HG02588 (cell line): ENCODE measurements around the gene SVEP1.
"Not testable (repeated sequence)": the region's sequence is repeated elsewhere in the genome, so short reads cannot be mapped to it uniquely, and the experiment has no call there.

ENCODE experiments used
- ATAC-seq: cut with Tn5 transposase; IDR thresholded peaks from one replicate; pipeline ENCODE4 v1.9.1; 2021; ENCODE audit warnings: mild to moderate bottlenecking, moderate library complexity; ENCODE audit not compliant: unreplicated experiment

The SVEP1 gene

DNA sequence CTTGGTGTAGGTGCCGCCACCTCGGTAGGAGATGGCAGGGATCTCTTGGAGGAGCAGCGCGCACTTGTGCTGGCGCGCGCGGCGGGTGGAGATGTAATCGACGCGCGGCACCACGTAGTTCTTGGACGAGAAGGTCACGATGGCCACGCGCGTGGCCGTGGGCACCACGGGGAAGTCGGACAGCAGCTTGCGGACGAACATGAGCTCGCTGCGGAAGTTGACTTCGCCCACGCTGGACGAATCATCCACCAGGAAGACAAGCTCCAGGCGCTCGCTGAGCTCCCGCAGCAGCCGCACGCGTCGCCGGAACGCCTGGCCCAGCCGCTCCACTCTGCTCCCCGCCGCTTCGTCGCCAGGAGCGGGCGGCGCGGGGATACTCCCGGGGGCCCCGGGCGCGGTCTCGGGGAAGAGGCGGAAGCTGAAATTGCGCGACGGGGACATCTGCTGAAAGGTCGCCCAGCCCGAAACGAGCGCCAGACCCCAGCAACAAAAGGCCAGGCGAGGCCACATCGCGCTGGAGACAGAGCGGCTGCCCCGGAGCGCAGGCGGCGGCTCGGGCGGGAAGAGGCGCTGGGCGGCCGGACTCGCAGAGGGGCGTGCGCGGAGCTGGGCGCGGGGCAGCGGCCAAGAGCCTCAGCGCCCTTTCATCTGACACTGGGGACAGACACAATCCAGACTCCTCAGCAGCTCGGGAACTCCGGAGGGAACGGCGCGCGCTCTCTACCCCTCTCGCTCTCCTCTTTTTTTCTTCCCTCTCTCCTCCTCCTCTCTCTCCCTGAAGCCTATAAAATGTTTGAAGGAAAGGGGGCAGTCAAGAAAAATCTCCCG, at the start of gene SVEP1:
TSS of gene SVEP1 (minus strand) at position 708 of the 828 bp plus-strand sequence. CDS start at position 510, 198 bp downstream.
- ATAC-seq = no peak

DNA sequence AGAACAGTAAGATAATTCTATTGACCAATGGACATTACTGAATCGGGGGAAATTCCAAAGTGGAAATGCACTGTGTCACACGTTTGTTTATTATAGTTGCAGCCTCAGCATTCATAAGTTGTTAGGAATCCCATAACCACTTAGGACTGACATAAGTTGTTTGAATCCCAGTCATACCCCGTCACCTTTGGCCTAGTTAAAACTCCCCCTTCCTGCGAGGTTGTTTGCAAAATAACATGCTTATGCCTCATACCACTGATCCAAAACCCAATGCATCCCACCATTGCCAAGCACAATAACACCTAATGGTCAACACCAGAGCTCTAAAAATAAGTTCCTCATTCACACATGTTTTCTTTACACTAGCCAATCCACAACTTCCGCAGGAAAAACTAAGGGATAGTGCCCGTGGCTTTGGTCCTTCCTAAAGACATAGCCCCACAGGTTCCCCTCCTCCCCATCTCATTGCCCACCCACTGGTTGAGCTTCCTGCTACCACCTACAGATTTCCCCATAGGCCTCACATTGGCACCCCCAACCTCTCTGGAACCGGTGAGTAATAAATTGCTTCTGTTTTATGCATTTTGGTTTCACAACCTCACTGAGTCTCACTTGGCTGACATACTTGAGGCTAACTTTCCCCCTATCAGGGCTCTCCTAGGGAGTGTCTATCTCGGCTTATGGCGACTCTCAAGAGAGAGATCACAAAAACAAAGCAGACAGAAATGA, 46.7 kb upstream of the SVEP1 start:
- ATAC-seq = peak; percentile 95

DNA sequence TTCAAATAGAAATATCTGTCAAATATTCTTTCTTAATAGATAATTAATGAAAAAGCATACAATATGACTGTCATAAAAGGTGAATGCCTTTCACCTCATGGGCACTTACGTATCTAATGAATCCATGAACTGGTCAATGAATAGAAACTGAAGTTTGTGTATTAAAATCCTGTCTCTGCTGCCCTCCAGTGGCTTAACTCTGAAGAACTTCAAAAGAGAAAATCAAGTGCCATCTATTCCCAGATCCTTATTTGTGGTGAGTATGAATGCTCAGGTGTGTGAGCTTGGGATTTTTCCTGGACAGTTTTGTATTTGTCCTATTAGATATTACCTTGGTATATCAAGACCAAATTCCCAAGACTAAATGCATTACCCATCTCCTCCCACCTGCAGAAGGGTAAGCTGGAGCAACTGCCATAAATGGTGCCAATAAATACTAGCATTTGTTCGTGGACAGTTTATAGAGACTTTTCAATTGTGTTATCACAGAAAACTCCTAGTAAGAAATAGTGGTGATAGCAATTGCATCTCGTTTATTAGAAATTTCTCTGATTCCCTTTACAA, 44.0 kb upstream of the SVEP1 start:
- peak; percentile 45 for ATAC-seq

DNA sequence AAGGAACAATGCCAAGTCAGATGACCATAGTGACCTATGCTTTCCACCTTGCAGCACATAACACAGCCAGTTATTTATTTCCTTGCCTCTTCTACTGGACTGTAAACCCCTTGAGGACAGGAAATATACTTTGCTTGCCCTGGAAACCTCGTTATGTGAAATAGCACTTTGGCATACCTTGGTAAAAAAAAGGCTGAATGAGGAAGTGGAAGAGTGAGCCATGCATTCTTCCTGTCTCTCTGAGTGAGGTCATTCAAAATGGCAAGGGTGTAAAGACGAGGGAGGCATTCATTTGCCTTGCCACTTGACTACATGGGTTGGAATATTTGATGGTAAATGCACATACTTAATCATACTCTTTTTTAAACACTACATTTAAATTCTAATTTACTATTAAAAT, 42.8 kb upstream of the SVEP1 start:
- no peak for ATAC-seq

DNA sequence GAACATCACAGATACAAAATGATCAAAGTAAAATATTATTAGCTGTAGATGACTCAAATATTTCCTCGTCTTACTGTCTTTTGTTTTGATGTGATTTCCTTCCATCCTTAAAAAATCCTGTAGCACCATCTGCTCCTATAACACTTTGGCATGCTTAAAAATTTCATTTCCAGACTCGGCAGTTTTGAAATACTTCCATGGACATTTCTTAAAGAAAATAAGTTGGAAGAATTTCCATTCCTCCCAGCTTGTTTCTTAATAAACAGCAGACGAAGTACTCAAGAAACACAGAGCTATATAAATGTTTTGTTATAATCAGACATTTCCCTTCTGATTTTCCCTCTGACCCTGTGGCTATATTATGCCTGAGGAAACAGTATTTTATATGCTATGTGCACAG, 41.2 kb upstream of the SVEP1 start:
- no peak for ATAC-seq

DNA sequence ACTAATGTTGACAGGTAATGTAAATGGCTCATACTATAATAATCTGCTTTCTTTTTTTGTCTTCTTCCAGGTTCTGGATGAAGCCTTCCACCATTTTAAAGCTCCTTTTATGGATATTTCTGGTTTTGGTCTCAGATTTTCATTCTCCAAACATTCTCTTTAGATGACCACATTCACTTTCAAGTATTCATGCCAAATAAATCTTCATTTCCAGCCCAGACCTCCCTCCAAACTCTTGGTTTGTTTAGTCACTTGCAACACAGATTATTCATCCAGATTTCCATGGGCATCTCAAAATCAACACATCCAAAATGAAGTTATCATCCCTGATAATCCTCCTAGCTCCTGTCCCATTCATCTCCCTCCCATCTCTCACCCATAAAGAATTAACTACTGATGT, 40.3 kb upstream of the SVEP1 start:
- no peak for ATAC-seq

DNA sequence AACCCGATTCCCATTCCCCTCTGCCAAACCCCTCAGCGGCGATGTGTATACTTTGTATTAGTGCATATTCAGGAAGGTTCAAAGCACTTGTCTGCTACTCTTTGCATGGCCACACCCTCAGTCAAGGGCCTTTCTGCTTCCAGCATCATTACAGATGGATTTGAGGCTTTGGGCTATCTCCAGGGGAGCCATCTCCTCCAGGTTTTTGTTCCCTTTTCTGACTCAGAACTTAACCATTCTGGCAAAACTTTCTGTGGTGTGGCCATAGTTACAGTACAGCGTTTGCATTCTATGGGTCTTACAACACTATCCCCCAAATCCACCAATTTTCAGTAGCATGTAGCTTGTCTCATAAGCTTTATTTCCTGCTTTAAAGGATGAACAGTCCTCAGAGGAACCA, 36.0 kb upstream of the SVEP1 start:
- ATAC-seq = no peak

DNA sequence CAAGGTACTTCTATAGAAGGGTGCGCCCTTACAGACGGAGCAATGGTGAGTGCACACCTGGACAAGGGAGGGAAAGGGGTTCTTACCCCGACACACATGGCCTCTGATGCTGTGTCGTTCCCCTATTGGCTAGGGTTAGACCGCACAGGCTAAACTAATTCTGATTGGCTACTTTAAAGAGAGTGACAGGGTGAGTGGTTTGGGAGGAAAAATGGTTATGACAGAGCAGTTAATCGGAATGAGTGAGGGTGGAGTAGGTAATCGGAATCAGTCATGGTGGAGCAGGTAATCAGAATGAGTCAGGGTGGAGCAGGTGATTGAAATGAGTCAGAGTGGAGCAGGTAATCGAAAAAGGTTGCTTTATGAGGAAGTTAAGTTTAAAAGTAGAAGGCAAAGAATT, 35.0 kb upstream of the SVEP1 start:
- not testable (repeated sequence) for ATAC-seq

DNA sequence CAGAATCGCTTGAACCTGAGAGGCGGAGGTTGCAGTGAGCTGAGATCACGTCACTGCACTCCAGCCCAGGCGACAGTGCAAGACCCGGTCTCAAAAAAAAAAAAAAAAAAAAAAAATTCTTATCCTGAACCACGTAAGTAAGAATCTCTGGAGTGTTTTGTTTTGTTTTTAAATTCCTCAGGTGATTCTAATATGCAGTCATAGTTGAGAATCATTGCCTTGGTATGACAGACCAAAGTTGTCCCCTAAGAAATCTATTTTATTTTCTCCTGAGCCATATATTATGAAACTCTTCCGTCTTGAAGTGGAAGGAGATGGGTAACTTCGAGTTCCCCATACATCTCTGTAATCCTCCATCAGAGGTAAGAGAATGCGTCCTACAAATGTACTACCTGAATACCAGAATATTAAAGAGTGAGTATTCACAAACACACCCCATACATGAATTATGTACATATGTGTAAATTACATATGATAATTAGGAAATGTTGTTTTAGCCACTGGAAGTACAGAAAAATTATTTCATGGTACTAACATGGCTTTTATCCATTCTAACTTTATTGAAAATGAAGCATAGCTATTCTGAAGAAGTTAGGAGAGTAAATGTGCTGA, 26.7 kb upstream of the SVEP1 start:
- no peak for ATAC-seq

DNA sequence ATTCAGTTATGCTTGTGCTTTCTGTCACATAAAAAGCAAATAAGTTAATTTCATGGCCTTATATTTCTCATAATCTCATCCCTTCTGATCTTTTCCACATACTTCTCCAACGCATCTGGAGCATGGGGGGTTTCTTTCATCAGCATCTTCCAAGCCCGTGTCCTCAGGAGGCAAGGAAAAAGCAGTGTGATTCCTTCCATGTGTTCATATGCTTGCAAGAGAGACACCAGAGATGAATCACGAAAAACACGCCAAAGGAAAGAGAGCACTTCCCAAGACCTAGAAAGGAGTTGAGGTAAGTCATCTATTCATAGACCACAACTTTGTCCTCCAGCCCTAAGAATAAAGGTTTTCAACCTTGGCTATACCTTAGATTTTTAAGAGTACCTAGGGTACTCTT, 26.0 kb upstream of the SVEP1 start:
- no peak for ATAC-seq

DNA sequence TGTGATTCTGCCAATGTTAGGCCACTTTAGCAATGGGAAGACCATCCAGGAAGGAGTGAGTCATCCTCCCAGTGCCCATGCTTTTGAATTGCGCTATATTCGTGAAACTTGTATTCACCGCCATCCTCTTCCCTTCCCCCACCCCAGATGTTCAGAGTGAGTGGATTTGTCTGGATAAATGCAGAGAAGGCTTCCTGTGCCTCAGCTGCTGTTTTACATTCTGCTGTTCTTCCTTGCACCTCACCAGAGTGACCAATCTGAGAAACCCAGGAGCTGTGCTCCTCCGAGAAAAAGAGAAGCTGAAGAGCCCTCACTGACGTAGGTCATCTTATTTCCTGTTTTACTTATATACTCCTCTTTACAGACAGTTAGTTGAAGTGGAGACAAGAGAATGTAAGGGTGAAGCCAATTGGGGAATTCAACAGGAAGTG, 24.6 kb upstream of the SVEP1 start:
- no peak for ATAC-seq

DNA sequence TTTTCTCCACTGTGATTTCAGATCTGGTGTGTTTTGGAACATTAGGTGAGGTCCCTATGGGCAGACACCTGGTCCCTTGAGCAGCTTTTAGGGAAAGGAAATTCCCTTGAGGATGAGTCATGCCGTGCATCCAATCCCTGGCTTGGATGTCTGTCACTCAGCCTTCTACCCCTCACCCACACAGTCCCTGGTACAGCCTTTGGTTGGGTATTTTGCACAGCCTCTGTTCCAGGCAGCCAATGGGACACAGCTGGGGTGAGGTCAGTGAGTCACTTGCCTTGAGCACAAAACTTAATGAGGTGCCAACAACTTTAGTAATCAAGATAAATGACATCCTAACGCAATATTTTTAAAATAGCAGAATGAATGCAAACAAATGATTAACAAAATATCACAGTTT, 22.7 kb upstream of the SVEP1 start:
- ATAC-seq = no peak

DNA sequence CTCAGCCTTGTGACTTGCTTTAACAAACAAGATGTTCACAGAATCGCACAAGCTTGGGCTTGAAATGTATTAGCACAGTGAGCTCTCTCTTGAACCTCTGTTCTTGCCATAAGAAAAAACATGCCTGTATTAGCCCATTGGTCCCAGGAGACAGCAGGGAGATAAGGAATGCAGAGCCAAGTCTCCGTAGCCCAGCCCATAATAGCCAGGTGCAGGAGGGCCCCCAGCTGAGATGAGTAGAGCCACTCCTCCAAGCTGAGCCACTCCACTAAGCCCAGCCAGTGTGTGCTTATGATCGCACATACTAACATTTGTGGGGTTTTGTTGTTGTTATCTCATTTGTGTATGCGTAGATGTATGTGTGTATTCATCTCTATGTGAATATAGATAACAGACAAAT, 21.6 kb upstream of the SVEP1 start:
- ATAC-seq = no peak

DNA sequence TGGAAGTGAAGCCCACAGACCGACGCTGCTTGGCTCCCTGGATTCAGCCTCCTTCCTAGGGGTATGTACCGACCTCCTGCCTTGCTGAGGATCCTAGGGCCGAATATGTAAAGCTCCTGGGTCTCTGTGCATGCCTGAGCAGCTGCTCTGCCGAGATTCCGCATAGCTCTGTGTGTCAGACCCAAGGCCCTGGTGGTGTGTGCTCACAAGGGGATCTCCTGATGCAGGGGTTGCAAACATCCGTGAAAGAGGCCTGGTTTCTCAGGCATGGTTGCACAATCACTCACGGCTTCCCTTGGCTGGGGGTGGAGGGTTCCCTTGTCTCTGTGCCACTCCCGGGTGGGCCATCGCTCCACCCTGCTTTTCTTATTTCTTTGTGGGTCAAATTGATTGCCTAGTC, 19.9 kb upstream of the SVEP1 start:
- no peak for ATAC-seq

DNA sequence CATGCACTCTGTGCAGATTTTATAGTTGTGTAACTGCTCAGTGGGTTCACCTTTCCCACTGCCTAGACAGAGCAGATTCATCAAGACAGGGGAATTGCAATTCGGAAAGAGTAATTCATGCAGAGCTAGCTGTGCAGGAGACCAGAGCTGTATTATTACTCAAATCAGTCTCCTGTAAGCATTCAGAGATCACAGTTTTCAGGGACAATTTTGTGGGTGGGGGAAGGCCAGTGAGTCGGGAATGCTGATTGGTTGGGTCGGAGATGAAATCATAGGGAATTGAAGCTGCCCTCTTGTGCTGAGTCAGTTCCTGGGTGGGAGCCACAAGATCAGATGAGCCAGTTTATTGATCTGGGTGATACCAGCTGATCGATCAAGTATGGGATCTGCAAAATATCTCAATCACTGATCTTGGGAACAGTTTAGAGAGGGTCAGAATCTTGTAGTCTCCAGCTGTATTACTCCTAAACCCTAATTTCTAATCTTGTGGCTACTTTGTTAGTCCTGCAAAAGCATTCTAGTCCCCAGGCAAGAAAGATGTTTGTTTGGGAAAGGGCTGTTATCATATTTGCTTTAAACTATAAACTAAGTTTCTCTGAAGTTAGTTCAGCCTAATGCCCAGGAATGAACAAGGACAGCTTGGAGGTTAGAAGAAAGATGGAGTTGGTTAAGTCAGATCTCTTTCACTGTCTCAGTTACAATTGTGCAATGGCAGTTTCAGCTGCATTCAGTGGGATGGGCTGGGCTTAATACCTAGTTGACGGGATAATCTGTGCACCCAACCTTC, 12.7 kb upstream of the SVEP1 start:
- no peak for ATAC-seq

DNA sequence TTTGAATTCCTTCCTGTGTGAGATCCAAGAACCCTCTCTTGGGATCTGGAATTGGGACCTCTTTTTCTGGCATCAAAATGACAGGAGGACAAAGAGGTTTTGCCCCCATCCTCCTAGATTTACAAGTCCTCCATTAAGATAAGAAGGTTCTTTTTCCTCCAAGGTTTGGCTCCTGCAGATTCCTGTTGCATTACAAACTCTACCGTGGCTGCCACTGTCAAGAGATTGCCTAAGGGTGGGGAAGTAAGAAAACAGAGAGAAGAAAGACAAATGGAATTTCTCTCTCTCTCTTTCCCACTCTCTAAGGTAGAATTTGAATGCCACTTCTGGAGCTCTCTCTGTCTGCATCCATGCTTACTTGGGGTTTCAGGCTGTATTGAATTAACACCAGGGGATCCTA, 12.0 kb upstream of the SVEP1 start:
- ATAC-seq = no peak

DNA sequence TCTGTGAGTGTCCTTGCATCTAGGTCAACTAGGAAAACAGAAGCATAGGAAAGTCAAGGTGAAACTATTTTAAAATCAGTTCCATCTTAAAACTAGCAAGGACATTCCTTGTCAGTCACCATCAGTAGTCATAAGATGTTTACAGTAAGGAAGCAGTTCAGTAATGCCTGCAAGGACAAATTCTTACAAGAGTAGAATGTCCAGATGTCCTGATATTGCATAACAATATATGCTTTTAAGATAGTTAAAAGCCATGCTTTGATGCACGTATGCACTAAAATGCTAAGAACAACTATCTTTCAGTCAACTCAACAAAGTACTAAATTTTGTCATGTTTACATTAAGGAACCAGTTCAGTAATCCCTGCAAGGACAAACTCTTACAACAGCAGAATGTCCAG, 11.3 kb upstream of the SVEP1 start:
- no peak for ATAC-seq

DNA sequence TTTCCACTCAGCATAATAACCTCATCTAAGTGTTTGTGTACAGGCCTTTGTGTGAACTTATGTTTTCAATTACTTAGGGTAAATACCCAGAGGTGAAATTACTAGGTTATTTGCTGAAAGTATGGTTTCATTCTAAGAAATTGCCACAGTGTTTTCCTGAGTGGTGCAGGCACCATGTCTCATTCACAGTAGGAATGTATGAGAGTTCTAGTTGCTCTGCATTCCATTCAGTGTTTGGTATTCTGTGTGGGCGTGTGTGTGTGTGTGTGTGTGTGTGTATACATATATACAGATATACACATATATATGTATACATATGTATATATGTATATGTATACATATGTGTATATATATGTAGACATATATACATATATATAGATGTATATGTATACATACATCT, 8.8 kb upstream of the SVEP1 start:
- ATAC-seq = no peak

DNA sequence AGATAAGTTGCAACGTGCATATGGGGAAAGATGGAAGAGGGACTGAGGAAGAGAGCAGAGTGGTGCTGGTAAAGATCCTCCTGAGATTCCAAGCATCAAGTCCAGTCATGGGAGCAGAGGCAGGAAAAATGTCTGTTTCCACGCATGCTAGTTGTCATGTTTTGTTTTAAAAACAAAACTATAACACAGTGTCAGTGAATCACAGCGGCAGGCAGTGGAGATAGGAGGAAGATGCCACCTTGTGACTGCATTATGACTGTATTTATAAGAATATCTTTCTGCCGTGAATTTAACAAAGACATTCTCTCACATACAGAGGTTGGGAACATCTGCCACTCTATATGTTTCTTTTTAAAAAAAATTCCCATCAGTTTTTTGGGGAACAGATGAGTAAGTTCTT, 3.7 kb upstream of the SVEP1 start:
- no peak for ATAC-seq

DNA sequence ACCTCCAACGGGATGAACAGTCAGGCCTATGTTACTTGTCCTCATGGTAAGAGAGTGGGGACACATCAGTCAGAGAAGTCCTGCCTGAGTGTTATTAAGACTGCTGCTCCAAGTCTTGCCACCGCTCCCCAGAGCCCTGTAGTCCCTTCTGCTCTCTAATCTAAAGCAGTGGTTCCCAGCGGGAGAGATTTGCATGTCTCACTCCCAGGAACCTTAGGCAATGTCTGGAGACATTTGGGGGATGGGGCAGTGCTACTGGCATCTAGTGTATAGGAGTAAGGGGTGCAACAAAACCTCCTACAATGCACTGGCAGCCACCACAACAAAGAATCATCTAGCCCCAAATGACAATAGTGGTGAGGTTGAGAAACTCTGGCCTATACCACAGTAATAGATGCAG, 2.6 kb upstream of the SVEP1 start:
- no peak for ATAC-seq

DNA sequence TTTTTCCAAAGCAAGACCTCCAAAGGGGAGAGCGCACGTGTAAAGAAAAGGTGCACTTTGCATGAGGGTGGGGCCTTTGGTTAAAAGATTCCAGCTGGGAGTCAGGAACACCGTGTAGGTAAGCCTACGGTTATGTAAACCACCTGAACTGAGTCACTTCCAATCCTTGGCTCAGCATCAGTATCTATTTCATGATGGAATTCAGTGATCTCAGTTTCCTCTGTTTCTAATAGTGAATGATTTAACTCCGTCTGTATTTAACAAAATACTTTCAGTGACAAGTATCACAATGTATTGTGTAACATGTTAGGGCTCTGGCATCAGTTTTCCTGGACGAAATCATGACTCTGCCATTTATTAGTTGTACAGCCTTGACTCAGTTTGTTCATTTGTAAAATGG, 1.3 kb upstream of the SVEP1 start:
- no peak for ATAC-seq
